OCI-LY7 (cell line): Measurements from ENCODE around the gene OTUD3.

Source experiments
- EZH2phosphoT487 ChIP-seq: fragments of 200-600 bp; sonication (generic); IDR thresholded peaks from 2 replicates; pipeline ENCODE4 v1.6.1; 2018; ENCODE audit warnings: low read depth, borderline replicate concordance, mild to moderate bottlenecking, mixed run types, antibody characterized with exemption, low read length, moderate library complexity, mixed read lengths
- TF ChIP-seq, protein P1 (sequence below): fragments of 200-600 bp; sonication (generic); conservative IDR thresholded peaks from 2 replicates; pipeline ENCODE4 v1.5.1; 2014; ENCODE audit warnings: mild to moderate bottlenecking, antibody characterized with exemption, low read length, moderate library complexity, mixed read lengths

DNA sequence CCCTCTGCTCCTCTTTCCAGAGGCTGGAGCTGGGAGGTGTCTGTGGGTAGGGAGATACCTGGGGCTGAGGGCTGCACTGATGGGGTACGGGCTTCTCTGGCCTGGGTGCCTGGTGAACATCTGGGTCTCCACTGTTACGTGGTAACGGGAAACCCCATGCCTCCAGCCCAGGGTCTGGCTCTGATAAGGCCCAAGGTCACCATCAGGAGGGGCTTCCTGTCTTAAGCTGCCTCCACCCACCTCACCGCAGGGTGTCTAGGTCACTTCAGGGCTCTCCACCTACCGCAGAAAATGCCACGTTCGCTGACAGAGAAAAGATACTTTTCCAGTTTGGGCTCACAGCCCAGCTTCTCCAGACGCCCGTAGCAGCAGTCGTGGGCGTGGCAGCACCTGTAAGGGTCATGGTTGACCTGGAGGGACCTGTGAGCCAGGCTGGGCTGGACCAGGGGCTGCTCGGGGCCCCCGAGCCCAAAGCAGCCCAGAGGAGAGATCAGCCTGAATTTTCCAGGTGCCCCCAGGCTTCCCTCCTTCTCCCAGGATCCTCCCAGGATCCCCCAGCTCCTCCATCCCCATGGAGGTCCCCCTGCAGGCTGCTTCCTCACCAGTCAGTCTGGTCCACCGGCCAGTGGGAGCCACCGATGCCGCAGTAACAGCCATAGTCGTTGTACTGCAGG is 40.0 kb downstream of the OTUD3 start:
- TF ChIP-seq, protein P1, sequence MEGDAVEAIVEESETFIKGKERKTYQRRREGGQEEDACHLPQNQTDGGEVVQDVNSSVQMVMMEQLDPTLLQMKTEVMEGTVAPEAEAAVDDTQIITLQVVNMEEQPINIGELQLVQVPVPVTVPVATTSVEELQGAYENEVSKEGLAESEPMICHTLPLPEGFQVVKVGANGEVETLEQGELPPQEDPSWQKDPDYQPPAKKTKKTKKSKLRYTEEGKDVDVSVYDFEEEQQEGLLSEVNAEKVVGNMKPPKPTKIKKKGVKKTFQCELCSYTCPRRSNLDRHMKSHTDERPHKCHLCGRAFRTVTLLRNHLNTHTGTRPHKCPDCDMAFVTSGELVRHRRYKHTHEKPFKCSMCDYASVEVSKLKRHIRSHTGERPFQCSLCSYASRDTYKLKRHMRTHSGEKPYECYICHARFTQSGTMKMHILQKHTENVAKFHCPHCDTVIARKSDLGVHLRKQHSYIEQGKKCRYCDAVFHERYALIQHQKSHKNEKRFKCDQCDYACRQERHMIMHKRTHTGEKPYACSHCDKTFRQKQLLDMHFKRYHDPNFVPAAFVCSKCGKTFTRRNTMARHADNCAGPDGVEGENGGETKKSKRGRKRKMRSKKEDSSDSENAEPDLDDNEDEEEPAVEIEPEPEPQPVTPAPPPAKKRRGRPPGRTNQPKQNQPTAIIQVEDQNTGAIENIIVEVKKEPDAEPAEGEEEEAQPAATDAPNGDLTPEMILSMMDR = no peak
- no peak for TF ChIP-seq EZH2phosphoT487
